Stimulated activated naive CD8-positive, alpha-beta T cell treated with anti-CD3 and anti-CD28 coated beads, Interleukin-15, amount 100 ng/mL, for 72 hours (primary cell): ENCODE measurements around the gene ZNF837.

ENCODE experiments used
- ATAC-seq: fragments of 150-1000 bp; cut with Tn5 transposase; 2 replicates; pipeline ENCODE4 v1.10.0; 2021; ENCODE audit warnings: mild to moderate bottlenecking, moderate library complexity
- DNase-seq, 2 donors: peaks; one replicate each; pipeline ENCODE4 v3.0.0; 2021 to 2022
- H3K27ac Mint-ChIP-seq, 2 donors: one replicate each; pipeline ENCODE4 v1.8.0; 2022; ENCODE audit warnings: mild to moderate bottlenecking in 2 of 2, mixed read lengths in 2 of 2, moderate library complexity in 2 of 2
- H3K27me3 Mint-ChIP-seq: one replicate; pipeline ENCODE4 v1.8.0; 2022; ENCODE audit warnings: mixed read lengths
- H3K4me1 Mint-ChIP-seq: one replicate; pipeline ENCODE4 v1.8.0; 2022; ENCODE audit warnings: mild to moderate bottlenecking, mixed read lengths
- H3K4me3 Mint-ChIP-seq, 2 donors: one replicate each; pipeline ENCODE4 v1.8.0; 2022; ENCODE audit warnings: mild to moderate bottlenecking in 2 of 2, mixed read lengths in 2 of 2, moderate library complexity in 1 of 2
- H3K9me3 Mint-ChIP-seq, 2 donors: one replicate each; pipeline ENCODE4 v1.8.0; 2022; ENCODE audit warnings: mixed read lengths in 2 of 2

ZNF837 gene

GRCh38 chr19:58330458-58330857, 50.4 kb downstream of the ZNF837 start:
- Mint-ChIP-seq H3K27me3 (no peaks in the 10 kb centered on the region), H3K4me3 (no peak overlapping the region), H3K9me3 (no peaks in the 10 kb centered on the region), H3K4me1 (peaks cover 14% of the 10 kb centered on the region), H3K27ac (no peak overlapping the region)
- ATAC-seq: no peak
- DNase-seq: no peak

GRCh38 chr19:58328999-58329398, 51.8 kb downstream of the ZNF837 start:
- Mint-ChIP-seq H3K27me3 (no peaks in the 10 kb centered on the region), H3K4me3 (no peak overlapping the region), H3K4me1 (peaks cover 9% of the 10 kb centered on the region), H3K27ac (no peak overlapping the region), H3K9me3 (no peaks in the 10 kb centered on the region)
- ATAC-seq (no peak), DNase-seq (peak; percentile 20 to 43)

- ATAC-seq (peak; percentile 93), DNase-seq (peak; percentile 82 to 87)
- Mint-ChIP-seq H3K4me3 (no peak within 1 kb of the TSS), H3K27ac (no peak within 1 kb of the TSS), H3K9me3 (no peaks in the 10 kb centered on the region), H3K27me3 (no peaks in the 10 kb centered on the region), H3K4me1 (peaks cover 9% of the 10 kb centered on the region)
Measured at GRCh38 chr19:58326914-58327726, 53.7 kb downstream of the ZNF837 start, which contains the start of gene ZSCAN22. TSS of gene ZSCAN22 (plus strand) at chr19:58326994. CDS start at chr19:58334803, 7,809 bp downstream.

GRCh38 chr19:58326501-58326913, 54.3 kb downstream of the ZNF837 start:
- Mint-ChIP-seq H3K27ac (no peak overlapping the region), H3K4me1 (peaks cover 9% of the 10 kb centered on the region), H3K4me3 (no peak overlapping the region), H3K9me3 (no peaks in the 10 kb centered on the region), H3K27me3 (no peaks in the 10 kb centered on the region)
- DNase-seq (no peak), ATAC-seq (peak; percentile 67)

GRCh38 chr19:58325311-58326022, 55.4 kb downstream of the ZNF837 start:
- DNase-seq (no peak), ATAC-seq (no peak)
- H3K27ac Mint-ChIP-seq: no peak overlapping the region
- H3K4me1 Mint-ChIP-seq: peaks cover 9% of the 10 kb centered on the region
- H3K4me3 Mint-ChIP-seq: no peak overlapping the region
- no peaks in the 10 kb centered on the region for H3K27me3 Mint-ChIP-seq
- H3K9me3 Mint-ChIP-seq: no peaks in the 10 kb centered on the region

GRCh38 chr19:58319241-58319640, 61.6 kb downstream of the ZNF837 start:
- no peak for DNase-seq
- no peak for ATAC-seq
- no peak overlapping the region for H3K4me3 Mint-ChIP-seq
- no peak overlapping the region for H3K27ac Mint-ChIP-seq
- no peaks in the 10 kb centered on the region for H3K4me1 Mint-ChIP-seq
- H3K27me3 Mint-ChIP-seq: no peaks in the 10 kb centered on the region
- H3K9me3 Mint-ChIP-seq: no peaks in the 10 kb centered on the region

- ATAC-seq: no peak
- no peak overlapping the region for H3K27ac Mint-ChIP-seq
- no peaks in the 10 kb centered on the region for H3K4me1 Mint-ChIP-seq
- H3K9me3 Mint-ChIP-seq: no peaks in the 10 kb centered on the region
- H3K4me3 Mint-ChIP-seq: no peak overlapping the region
- no peak for DNase-seq
- H3K27me3 Mint-ChIP-seq: no peaks in the 10 kb centered on the region
Measured at GRCh38 chr19:58318297-58318696, 62.5 kb downstream of the ZNF837 start.
